Measurements from ENCODE around the gene TEX51.

DNA sequence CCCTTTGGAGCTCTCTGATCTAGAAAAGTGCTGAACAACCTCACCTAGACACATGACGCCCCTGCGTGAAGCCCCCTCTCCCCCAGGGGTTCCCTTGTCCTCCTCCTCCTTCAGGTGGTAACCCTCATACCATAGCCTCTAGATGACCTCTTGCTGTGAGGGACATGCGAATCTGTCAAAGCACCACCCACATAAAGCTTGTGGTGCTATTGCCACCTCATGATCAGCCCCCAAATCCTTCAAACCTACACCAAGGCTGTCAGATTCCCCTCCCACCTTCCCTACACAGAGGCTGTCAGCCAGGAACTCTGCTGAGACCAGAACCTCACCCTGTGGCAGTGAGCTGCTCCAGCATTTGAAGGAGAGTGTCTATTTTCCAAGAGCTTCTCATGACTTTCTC lies 43.1 kb upstream of the TEX51 start:
- TF ChIP-seq, protein P1, sequence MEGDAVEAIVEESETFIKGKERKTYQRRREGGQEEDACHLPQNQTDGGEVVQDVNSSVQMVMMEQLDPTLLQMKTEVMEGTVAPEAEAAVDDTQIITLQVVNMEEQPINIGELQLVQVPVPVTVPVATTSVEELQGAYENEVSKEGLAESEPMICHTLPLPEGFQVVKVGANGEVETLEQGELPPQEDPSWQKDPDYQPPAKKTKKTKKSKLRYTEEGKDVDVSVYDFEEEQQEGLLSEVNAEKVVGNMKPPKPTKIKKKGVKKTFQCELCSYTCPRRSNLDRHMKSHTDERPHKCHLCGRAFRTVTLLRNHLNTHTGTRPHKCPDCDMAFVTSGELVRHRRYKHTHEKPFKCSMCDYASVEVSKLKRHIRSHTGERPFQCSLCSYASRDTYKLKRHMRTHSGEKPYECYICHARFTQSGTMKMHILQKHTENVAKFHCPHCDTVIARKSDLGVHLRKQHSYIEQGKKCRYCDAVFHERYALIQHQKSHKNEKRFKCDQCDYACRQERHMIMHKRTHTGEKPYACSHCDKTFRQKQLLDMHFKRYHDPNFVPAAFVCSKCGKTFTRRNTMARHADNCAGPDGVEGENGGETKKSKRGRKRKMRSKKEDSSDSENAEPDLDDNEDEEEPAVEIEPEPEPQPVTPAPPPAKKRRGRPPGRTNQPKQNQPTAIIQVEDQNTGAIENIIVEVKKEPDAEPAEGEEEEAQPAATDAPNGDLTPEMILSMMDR (IDR thresholded peaks at IDR 0.05; ENCODE audit: low read length): no peak
- TF ChIP-seq EZH2 (optimal IDR thresholded peaks at IDR 0.05; ENCODE audit: low read depth, low read length): no peak
- no peak for TF ChIP-seq EZH2phosphoT487 (IDR thresholded peaks at IDR 0.05; ENCODE audit: low read length)
